Thymus (tissue), 11 donors: Measurements from ENCODE around the gene CREBL2. TPM values are rescaled to one million over a fixed set of nuclear protein-coding genes. Genes with fewer than 3 reads are reported as not detected.
"Not testable (repeated sequence)": the region's sequence is repeated elsewhere in the genome, so short reads cannot be mapped to it uniquely, and the experiment has no call there.

Source experiments
- DNase-seq, 9 donors: peaks; one replicate each; pipeline ENCODE4 v3.0.0-alpha.2; 2013; ENCODE audit warnings: low spot score in 9 of 9, low read depth in 6 of 9, missing footprints in 1 of 9
- H3K27ac ChIP-seq, 2 donors: one replicate each; pipeline ENCODE4 v1.5.1; 2013; ENCODE audit warnings: control low read depth in 1 of 2, low read depth in 1 of 2, low read length in 1 of 2, mild to moderate bottlenecking in 1 of 2, moderate library complexity in 1 of 2
- H3K27me3 ChIP-seq, 2 donors: one replicate each; pipeline ENCODE4 v1.5.1; 2013; ENCODE audit warnings: low read length in 1 of 2; ENCODE audit not compliant: control insufficient read depth in 2 of 2, insufficient read depth in 1 of 2
- H3K36me3 ChIP-seq, 2 donors: one replicate each; pipeline ENCODE4 v1.5.1; 2013; ENCODE audit warnings: low read length in 1 of 2, mild to moderate bottlenecking in 1 of 2, moderate library complexity in 1 of 2; ENCODE audit not compliant: control insufficient read depth in 2 of 2, insufficient read depth in 2 of 2
- H3K4me1 ChIP-seq, 2 donors: one replicate each; pipeline ENCODE4 v1.5.1; 2013; ENCODE audit warnings: low read length in 2 of 2; ENCODE audit not compliant: control insufficient read depth in 2 of 2, insufficient read depth in 2 of 2
- H3K4me3 ChIP-seq, 2 donors: one replicate each; pipeline ENCODE4 v1.5.1; 2013; ENCODE audit warnings: low read length in 2 of 2, control low read depth in 1 of 2, mild to moderate bottlenecking in 1 of 2
- H3K9me3 ChIP-seq, 2 donors: one replicate each; pipeline ENCODE4 v1.5.1; 2013; ENCODE audit warnings: low read length in 1 of 2, mild to moderate bottlenecking in 1 of 2; ENCODE audit not compliant: control insufficient read depth in 2 of 2, insufficient read depth in 1 of 2
- WGBS: extraction: QIAGEN DNeasy Blood & Tissue Kit; methylation state at CpG from one replicate; pipeline ENCODE4 v1.1.7; 2013; 5-methylcytosine and 5-hydroxymethylcytosine counted together
- polyA plus RNA-seq: library from polyadenylated mRNA; stranded (reverse); fragments of 200-250 nt; gene quantifications from one replicate; pipeline ENCODE4 v1.2.3, GENCODE V29; 2013
- total RNA-seq: library from RNA; stranded (reverse); fragments of 120-200 nt; gene quantifications from one replicate; pipeline ENCODE4 v1.2.4, GENCODE V29; 2013
- donor health status: healthy.

CREBL2 gene
- total and polyA plus RNA-seq, 2 donors = 20.7 to 29.3 TPM

DNA sequence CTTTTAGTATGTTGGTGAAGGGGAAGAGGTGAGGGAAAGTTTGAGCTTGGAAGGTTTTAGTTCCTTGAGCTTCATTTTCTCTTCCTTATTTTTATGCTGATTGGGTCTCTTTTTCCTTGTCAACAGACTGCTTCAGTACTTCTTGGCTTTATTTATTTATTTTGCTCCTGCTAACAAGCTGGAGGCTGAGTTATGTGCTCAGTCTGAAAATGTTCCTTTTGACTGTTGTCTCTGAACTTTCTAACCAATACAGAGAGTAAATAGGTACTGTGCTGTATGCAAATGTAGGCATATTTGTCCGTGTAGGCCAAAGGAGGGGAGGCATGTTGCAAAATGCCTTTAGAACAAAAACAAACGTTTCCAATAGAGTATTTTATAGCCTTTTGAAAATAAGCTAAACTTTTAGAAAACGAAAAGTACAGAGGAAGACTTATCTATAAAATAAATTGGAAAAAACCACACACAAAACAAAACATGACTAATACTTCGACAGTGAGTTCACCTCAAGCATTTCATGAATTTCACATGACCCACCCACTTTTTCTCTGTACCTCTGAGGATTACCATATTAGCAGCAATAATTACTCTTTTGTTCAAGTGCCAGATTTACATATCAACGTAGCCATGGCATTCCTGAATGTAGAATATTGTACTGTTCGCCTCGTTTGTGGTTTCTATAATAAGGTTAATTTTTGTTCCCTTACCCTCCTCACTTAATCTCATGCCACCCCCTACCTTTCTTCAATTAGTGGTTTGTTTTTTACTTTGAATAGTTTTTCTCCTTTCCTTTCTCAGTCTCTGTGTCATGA, 4.7 kb upstream of the CREBL2 start:
- H3K4me3 ChIP-seq = no peak overlapping the region
- no peaks in the 10 kb centered on the region for H3K27me3 ChIP-seq
- peaks cover 4% of the 10 kb centered on the region in 2 donors for H3K4me1 ChIP-seq
- H3K27ac ChIP-seq = no peak overlapping the region
- H3K9me3 ChIP-seq = no peaks in the 10 kb centered on the region
- H3K36me3 ChIP-seq = no peaks in the 10 kb centered on the region
- DNase-seq = no peak
- 91% methylated on average over 7 of the region's 7 CpGs for WGBS

- no peak for DNase-seq
- H3K27me3 ChIP-seq = no peaks in the 10 kb centered on the region
- peaks cover 7 to 11% of the 10 kb centered on the region in 2 donors for H3K4me1 ChIP-seq
- H3K27ac ChIP-seq = no peak overlapping the region
- H3K4me3 ChIP-seq = no peak overlapping the region
- 95% methylated on average over 1 of the region's 1 CpG for whole genome bisulfite sequencing
- H3K36me3 ChIP-seq = no peaks in the 10 kb centered on the region
- no peaks in the 10 kb centered on the region for H3K9me3 ChIP-seq
Observed at GRCh38 chr12:12608557-12608957, 3.1 kb upstream of the CREBL2 start.

DNA sequence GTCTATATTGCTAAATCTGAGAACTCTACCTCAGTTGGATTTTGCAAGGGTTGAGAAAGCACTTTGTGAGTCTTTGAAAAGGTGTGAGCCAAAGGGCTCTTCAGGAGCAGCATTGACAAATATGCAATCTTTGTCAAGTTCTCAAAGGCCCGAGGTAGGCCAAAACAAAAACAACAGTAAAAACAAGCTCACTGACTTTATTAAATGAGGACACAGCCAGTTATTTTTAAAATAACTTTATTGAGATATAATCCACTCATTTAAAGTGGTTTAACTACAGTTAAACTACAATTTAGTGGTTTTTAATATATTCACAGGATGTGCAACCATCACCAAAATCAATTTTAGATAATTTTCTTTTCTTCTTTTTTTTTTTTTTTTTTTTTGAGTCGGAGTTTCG, 2.0 kb upstream of the CREBL2 start:
- 97% methylated on average over 3 of the region's 3 CpGs for WGBS

GRCh38 chr12:12610711-12611110, 965 bp upstream of the CREBL2 start:
- no peak for DNase-seq
- Histone ChIP-seq H3K27me3 (no peaks in the 10 kb centered on the region), H3K9me3 (no peaks in the 10 kb centered on the region), H3K36me3 (no peaks in the 10 kb centered on the region), H3K4me3 (no peak overlapping the region), H3K27ac (peak overlapping the region in 1 of 2 donors; percentile 86), H3K4me1 (peaks cover 11 to 14% of the 10 kb centered on the region in 2 donors)
- 94% methylated on average over 4 of the region's 4 CpGs for WGBS

More for the DNA sequence above, 2.0 kb upstream of the CREBL2 start:
- Histone ChIP-seq H3K27me3 (no peaks in the 10 kb centered on the region), H3K36me3 (no peaks in the 10 kb centered on the region), H3K4me1 (peaks cover 7 to 14% of the 10 kb centered on the region in 2 donors), H3K9me3 (no peaks in the 10 kb centered on the region), H3K27ac (no peak overlapping the region), H3K4me3 (no peak overlapping the region)
- no peak for DNase-seq

- peak overlapping the region; percentile 65 to 99 for H3K4me3 ChIP-seq
- H3K27me3 ChIP-seq = no peaks in the 10 kb centered on the region
- H3K36me3 ChIP-seq = no peaks in the 10 kb centered on the region
- DNase-seq = peak in 6 of 9 donors; percentile 13 to 60 (median 34)
- H3K9me3 ChIP-seq = no peaks in the 10 kb centered on the region
- under 1% methylated on average over 7 of the region's 7 CpGs for WGBS
- H3K4me1 ChIP-seq = peaks cover 11 to 17% of the 10 kb centered on the region in 2 donors
- peak overlapping the region; percentile 86 to 96 for H3K27ac ChIP-seq
Observed at GRCh38 chr12:12612358-12612757, 682 bp downstream of the CREBL2 start.

GRCh38 chr12:12613344-12613743, 1.7 kb downstream of the CREBL2 start:
- peaks cover 11 to 17% of the 10 kb centered on the region in 2 donors for H3K4me1 ChIP-seq
- peak overlapping the region; percentile 15 to 26 for H3K4me3 ChIP-seq
- H3K36me3 ChIP-seq = no peaks in the 10 kb centered on the region
- no peaks in the 10 kb centered on the region for H3K27me3 ChIP-seq
- 27% methylated on average over 4 of the region's 4 CpGs for WGBS
- H3K27ac ChIP-seq = peak overlapping the region in 1 of 2 donors; percentile 72
- no peaks in the 10 kb centered on the region for H3K9me3 ChIP-seq
- DNase-seq = peak in 4 of 9 donors; percentile 5 to 50 (median 13)

DNA sequence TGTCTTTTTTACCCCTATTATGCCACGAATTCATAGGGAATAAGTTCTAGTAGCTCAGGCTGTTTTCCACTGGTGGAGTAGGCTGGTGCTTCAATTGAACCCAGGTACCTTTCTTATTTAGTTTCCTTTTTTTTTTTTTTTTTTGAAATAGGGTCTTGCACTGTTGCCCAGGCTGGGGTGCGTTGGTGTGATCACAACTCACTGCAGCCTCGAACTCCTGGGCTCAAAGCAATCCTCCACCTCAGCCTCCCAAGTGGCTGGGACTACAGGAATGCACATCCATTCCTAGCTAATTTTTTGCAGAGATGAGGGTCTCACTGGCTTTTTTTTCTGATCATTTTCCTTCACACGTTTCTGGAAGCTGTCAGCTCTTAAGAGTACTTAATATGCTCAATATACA, 2.7 kb downstream of the CREBL2 start:
- Histone ChIP-seq H3K27me3 (no peaks in the 10 kb centered on the region), H3K4me3 (no peak overlapping the region), H3K9me3 (no peaks in the 10 kb centered on the region), H3K27ac (no peak overlapping the region), H3K36me3 (no peaks in the 10 kb centered on the region), H3K4me1 (peaks cover 11 to 17% of the 10 kb centered on the region in 2 donors)
- DNase-seq = no peak
- WGBS = 95% methylated on average over 4 of the region's 4 CpGs

- no peaks in the 10 kb centered on the region for H3K27me3 ChIP-seq
- no peaks in the 10 kb centered on the region for H3K9me3 ChIP-seq
- 82% methylated on average over 4 of the region's 4 CpGs for WGBS
- no peak overlapping the region for H3K27ac ChIP-seq
- H3K4me3 ChIP-seq = no peak overlapping the region
- H3K4me1 ChIP-seq = peaks cover 8 to 16% of the 10 kb centered on the region in 2 donors
- peaks cover 0 to 5% of the 10 kb centered on the region in 2 donors for H3K36me3 ChIP-seq
- DNase-seq = no peak
Observed at GRCh38 chr12:12616512-12617310, 5.0 kb downstream of the CREBL2 start.

DNA sequence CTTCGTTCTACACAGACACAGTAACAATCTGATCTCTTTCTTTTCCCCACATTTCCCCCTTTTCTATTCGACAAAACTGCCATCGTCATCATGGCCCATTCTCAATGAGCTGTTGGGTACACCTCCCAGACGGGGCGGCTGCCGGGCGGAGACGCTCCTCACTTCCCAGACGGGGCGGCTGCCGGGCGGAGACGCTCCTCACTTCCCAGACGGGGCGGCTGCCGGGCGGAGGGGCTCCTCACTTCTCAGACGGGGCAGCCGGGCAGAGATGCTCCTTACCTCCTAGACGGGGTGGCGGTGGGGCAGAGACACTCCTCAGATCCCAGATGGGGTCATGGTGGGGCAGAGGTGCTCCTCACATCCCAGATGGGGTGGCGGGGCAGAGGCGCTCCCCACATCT, 6.4 kb downstream of the CREBL2 start:
- 97% methylated on average over 23 of the region's 23 CpGs for WGBS
- peaks cover 14 to 17% of the 10 kb centered on the region in 2 donors for H3K4me1 ChIP-seq
- H3K36me3 ChIP-seq, H3K27me3 ChIP-seq, H3K27ac ChIP-seq, H3K4me3 ChIP-seq, DNase-seq, H3K9me3 ChIP-seq: not testable (repeated sequence)
